ENCODE results near the gene BCORL1.

Gene BCORL1

DNA sequence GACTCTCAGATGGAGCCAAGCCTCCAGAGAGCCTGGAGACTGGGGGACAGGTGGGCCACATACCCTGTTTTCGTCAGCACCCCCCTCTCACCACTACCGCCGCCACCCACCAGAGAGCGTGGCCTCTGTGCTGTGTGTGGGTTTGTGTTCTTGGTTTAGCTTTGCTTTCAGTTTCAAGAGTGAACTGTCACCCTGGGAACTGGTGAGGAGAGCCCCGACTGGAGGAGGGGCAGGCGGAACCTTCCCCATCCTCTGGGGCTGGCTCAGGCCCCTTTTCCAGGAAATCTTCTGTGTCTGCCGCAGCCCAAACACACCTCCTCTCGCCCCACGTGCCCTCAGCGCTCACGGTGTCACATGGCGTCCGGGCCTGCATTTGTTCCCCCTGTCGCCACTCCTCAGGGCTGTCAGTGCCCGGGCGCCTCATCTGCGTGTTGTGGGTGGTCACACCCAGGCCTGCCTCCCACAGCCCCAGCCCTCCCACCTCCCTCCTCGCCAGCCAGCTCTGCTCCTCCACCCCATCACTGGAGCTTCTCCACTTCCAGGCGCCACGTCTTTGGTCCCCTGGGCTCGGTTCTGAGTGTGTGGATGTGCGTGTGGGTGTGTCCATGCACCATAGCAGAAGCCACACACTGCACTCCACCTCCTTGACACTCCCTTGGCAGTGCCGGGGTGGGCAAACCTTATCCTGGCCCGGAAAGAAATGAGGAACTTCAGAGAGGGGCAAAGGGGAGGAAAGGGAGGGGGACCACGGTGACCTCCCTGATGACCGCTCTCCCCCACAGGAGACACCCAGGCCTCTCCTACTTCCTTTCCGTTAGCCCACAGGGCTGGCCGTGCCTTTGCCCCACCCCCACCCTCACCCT lies 100.0 kb downstream of the BCORL1 start:
- Histone ChIP-seq H2AFZ (ENCODE audit: low read depth, low read length) (no peak overlapping the region), H3K9ac (ENCODE audit: low read length) (peak overlapping the region; percentile 94), H3K36me3 (replicated peaks; ENCODE audit: low read depth, low read length) (peaks cover 8% of the 10 kb centered on the region), H4K20me1 (ENCODE audit: insufficient read depth, low read length) (no peaks in the 10 kb centered on the region; the same call in 1 of the 2 replicates), H3K4me2 (ENCODE audit: low read length) (peak overlapping the region; percentile 92), H3K4me1 (ENCODE audit: low read length) (peaks cover 65% of the 10 kb centered on the region), H3K4me3 (ENCODE audit: low read length) (peak overlapping the region; percentile 69), H3K9me3 (ENCODE audit: insufficient read depth, low read length) (no peaks in the 10 kb centered on the region), H3K27me3 (ENCODE audit: low read depth, low read length) (no peaks in the 10 kb centered on the region), H3K79me2 (ENCODE audit: low read length) (peaks cover 80% of the 10 kb centered on the region), H3K27ac (ENCODE audit: low read length) (peak overlapping the region; percentile 100)
- TF ChIP-seq, protein P1, sequence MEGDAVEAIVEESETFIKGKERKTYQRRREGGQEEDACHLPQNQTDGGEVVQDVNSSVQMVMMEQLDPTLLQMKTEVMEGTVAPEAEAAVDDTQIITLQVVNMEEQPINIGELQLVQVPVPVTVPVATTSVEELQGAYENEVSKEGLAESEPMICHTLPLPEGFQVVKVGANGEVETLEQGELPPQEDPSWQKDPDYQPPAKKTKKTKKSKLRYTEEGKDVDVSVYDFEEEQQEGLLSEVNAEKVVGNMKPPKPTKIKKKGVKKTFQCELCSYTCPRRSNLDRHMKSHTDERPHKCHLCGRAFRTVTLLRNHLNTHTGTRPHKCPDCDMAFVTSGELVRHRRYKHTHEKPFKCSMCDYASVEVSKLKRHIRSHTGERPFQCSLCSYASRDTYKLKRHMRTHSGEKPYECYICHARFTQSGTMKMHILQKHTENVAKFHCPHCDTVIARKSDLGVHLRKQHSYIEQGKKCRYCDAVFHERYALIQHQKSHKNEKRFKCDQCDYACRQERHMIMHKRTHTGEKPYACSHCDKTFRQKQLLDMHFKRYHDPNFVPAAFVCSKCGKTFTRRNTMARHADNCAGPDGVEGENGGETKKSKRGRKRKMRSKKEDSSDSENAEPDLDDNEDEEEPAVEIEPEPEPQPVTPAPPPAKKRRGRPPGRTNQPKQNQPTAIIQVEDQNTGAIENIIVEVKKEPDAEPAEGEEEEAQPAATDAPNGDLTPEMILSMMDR (IDR thresholded peaks at IDR 0.05; ENCODE audit: low read depth, low read length), result peak; percentile 53
- TF ChIP-seq EZH2phosphoT487 (IDR thresholded peaks at IDR 0.05; ENCODE audit: low read depth), result no peak

DNA sequence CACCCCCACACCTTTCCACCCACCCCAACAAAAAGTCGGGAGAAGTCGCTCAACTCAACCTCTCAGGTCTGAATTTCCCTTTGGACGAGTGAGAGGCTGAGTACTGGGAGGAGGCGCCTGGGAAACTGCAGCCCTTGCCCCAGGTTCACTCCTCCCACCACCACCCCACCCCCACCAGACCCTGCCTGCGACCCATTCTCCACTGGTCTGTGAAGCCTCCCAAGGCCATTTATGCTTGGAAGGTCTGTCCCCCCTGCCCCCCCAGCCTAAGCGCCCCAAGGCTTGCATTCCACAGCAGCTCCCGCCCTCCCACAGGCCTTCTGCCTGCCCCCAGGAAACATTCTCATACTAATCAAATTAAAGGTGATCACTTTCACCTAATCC lies 100.7 kb downstream of the BCORL1 start:
- Histone ChIP-seq H3K27me3 (ENCODE audit: low read depth, low read length) (no peaks in the 10 kb centered on the region), H3K9me3 (ENCODE audit: insufficient read depth, low read length) (no peaks in the 10 kb centered on the region), H3K9ac (ENCODE audit: low read length) (peak overlapping the region; percentile 94), H3K4me3 (ENCODE audit: low read length) (peak overlapping the region; percentile 69), H3K4me2 (ENCODE audit: low read length) (peak overlapping the region; percentile 92), H3K4me1 (ENCODE audit: low read length) (peaks cover 71% of the 10 kb centered on the region), H4K20me1 (ENCODE audit: insufficient read depth, low read length) (no peaks in the 10 kb centered on the region; the same call in 1 of the 2 replicates), H2AFZ (ENCODE audit: low read depth, low read length) (no peak overlapping the region), H3K79me2 (ENCODE audit: low read length) (peaks cover 84% of the 10 kb centered on the region), H3K36me3 (replicated peaks; ENCODE audit: low read depth, low read length) (peaks cover 8% of the 10 kb centered on the region), H3K27ac (ENCODE audit: low read length) (peak overlapping the region; percentile 100)
- TF ChIP-seq, protein P1 (IDR thresholded peaks at IDR 0.05; ENCODE audit: low read depth, low read length), result no peak
- no peak for TF ChIP-seq EZH2phosphoT487 (IDR thresholded peaks at IDR 0.05; ENCODE audit: low read depth)

DNA sequence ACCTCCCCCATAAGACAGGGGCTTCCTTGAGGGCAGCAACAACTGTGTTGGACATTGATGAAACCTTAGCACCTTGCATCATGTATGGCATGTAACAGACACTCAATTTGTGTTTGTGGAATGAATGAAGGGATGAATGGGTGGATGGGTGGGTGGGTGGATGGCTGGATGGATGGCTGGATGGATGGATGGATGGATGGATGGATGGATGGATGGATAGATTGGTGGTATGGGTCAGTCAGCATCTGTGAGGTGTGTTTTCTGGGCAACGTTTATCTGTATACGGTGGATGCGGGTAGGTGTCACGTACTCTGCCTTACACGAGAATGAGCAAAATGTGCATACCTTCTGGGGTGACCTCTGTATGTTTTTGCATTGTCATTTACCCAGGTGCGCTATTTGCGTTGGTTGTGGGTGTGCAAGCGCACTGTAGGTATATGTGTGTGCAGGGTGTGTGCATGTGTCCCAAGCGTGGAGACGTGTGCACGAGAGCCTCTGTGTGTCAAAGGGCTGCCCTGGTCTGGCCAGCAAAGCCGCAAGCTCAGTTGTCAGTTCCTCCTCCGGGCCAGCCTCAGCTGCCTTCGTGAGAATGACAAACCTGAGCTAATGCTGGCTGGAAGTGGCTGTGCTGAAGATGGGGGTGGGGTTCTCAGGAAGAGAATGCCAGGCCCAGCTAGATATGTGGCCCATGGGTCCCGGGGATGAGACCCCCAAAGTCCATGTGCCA lies 101.4 kb downstream of the BCORL1 start:
- Histone ChIP-seq H2AFZ (ENCODE audit: low read depth, low read length) (no peak overlapping the region), H3K79me2 (ENCODE audit: low read length) (peaks cover 89% of the 10 kb centered on the region), H3K36me3 (replicated peaks; ENCODE audit: low read depth, low read length) (peaks cover 8% of the 10 kb centered on the region), H3K4me3 (ENCODE audit: low read length) (peak overlapping the region; percentile 69), H3K9ac (ENCODE audit: low read length) (peak overlapping the region; percentile 94), H3K9me3 (ENCODE audit: insufficient read depth, low read length) (no peaks in the 10 kb centered on the region), H3K4me1 (ENCODE audit: low read length) (peaks cover 78% of the 10 kb centered on the region), H3K27ac (ENCODE audit: low read length) (peak overlapping the region; percentile 100), H3K4me2 (ENCODE audit: low read length) (peak overlapping the region; percentile 92), H3K27me3 (ENCODE audit: low read depth, low read length) (no peaks in the 10 kb centered on the region), H4K20me1 (ENCODE audit: insufficient read depth, low read length) (no peaks in the 10 kb centered on the region; the same call in 1 of the 2 replicates)
- TF ChIP-seq EZH2phosphoT487 (IDR thresholded peaks at IDR 0.05; ENCODE audit: low read depth), result no peak
- TF ChIP-seq, protein P1 (IDR thresholded peaks at IDR 0.05; ENCODE audit: low read depth, low read length), result no peak

Measured in OCI-LY3 (cell line).